H1 (cell line): ENCODE results near the gene KCND1. TPM values are rescaled to one million over a fixed set of nuclear protein-coding genes. Genes with fewer than 3 reads are reported as not detected.

Experiments
- CTCF ChIA-PET: fragments of 300-600 bp; sonication (Branson Sonifier 250); formaldehyde crosslinking; loops from one replicate; lab custom pipeline; 2021; ENCODE audit not compliant: partially characterized antibody; lab: Charles Lee
- POLR2A ChIA-PET: fragments of 300-600 bp; sonication (Branson Sonifier 250); formaldehyde crosslinking; loops from one replicate; lab custom pipeline; 2021; ENCODE audit warnings: inconsistent platforms; ENCODE audit not compliant: partially characterized antibody; lab: Charles Lee
- DNase-seq, 2 experiments: peaks; one replicate each; pipeline versions ENCODE4 v3.0.0 to v3.0.0-alpha.2; 2010 to 2022; ENCODE audit warnings: low spot score in 2 of 2, low read depth in 1 of 2, mixed read lengths in 1 of 2
- FAIRE-seq: peaks from 2 replicates; lab custom pipeline; 2011; peaks lifted over from hg19 to GRCh38; lab: Jason Lieb, UNC
- H2AFZ ChIP-seq: 2 replicates; pipeline ENCODE4 v1.8.1; 2012; ENCODE audit warnings: low read length, inconsistent platforms
- H2AK5ac ChIP-seq: 2 replicates; pipeline ENCODE4 v1.6.1; 2013; ENCODE audit warnings: low read depth, low read length
- H2BK120ac ChIP-seq: replicated peaks from 2 replicates; pipeline ENCODE3; 2013; ENCODE audit warnings: low read depth, low read length, inconsistent platforms
- H2BK12ac ChIP-seq: 2 replicates; pipeline ENCODE4 v1.6.1; 2013; ENCODE audit warnings: low read depth, low read length
- H2BK15ac ChIP-seq: 2 replicates; pipeline ENCODE4 v1.6.1; 2013; ENCODE audit warnings: low read length
- H2BK20ac ChIP-seq: 2 replicates; pipeline ENCODE4 v1.6.1; 2013; ENCODE audit warnings: low read length
- H2BK5ac ChIP-seq: 2 replicates; pipeline ENCODE4 v1.6.1; 2013; ENCODE audit warnings: low read depth, low read length
- H3K14ac ChIP-seq: 2 replicates; pipeline ENCODE4 v1.6.1; 2013; ENCODE audit warnings: inconsistent platforms; ENCODE audit not compliant: insufficient read length
- H3K18ac ChIP-seq: 2 replicates; pipeline ENCODE4 v1.6.1; 2013; ENCODE audit warnings: low read length; ENCODE audit errors: extremely low read depth
- H3K23ac ChIP-seq: 2 replicates; pipeline ENCODE4 v1.6.1; 2013; ENCODE audit warnings: inconsistent platforms; ENCODE audit not compliant: insufficient read length
- H3K23me2 ChIP-seq: 2 replicates; pipeline ENCODE4 v1.6.1; 2013; ENCODE audit warnings: low read depth, low read length
- H3K27ac ChIP-seq: 2 replicates; pipeline ENCODE4 v1.6.1; 2011; ENCODE audit warnings: low read depth, low read length, inconsistent platforms
- H3K27me3 ChIP-seq, 4 experiments: replicated peaks in 1 of 4; 1 replicate in 1 of 4; 2 replicates in 3 of 4; pipeline versions ENCODE4 v1.6.1 to v1.8.1; 2011 to 2013; ENCODE audit warnings: low read length in 3 of 4, mild to moderate bottlenecking in 3 of 4, inconsistent platforms in 2 of 4, mixed read lengths in 2 of 4, moderate library complexity in 1 of 4; ENCODE audit not compliant: control insufficient read depth in 3 of 4, insufficient read depth in 3 of 4; ENCODE audit errors: extremely low read depth in 1 of 4
- H3K36me3 ChIP-seq, 4 experiments: 2 replicates each; pipeline versions ENCODE4 v1.6.1 to v1.8.1; 2011 to 2013; ENCODE audit warnings: mild to moderate bottlenecking in 4 of 4, low read length in 3 of 4, moderate library complexity in 2 of 4, control low read depth in 1 of 4, inconsistent platforms in 1 of 4; ENCODE audit not compliant: insufficient read depth in 4 of 4, control insufficient read depth in 2 of 4
- H3K4ac ChIP-seq: replicated peaks from 2 replicates; pipeline ENCODE3; 2013; ENCODE audit warnings: low read length, low read depth, mixed read lengths, inconsistent platforms; ENCODE audit not compliant: insufficient read length
- H3K4me1 ChIP-seq, 4 experiments: replicated peaks in 1 of 4; 1 replicate in 1 of 4; 2 replicates in 3 of 4; pipeline versions ENCODE4 v1.6.1 to v1.8.1; 2011 to 2013; ENCODE audit warnings: low read length in 3 of 4, inconsistent platforms in 2 of 4, mixed read lengths in 1 of 4; ENCODE audit not compliant: insufficient read depth in 4 of 4, control insufficient read depth in 3 of 4
- H3K4me2 ChIP-seq, 2 experiments: 2 replicates each; pipeline versions ENCODE4 v1.6.1 to v1.8.1; 2011 to 2013; ENCODE audit warnings: low read depth in 2 of 2, low read length in 2 of 2, control low read depth in 1 of 2, inconsistent platforms in 1 of 2, mild to moderate bottlenecking in 1 of 2; ENCODE audit not compliant: insufficient read depth in 1 of 2
- H3K4me3 ChIP-seq, 4 experiments: fragments of 200-600, 300-600 bp in 1 of 4; sonication (generic), shearing (Covaris generic), sonication (Bioruptor Twin) in 1 of 4; 2 replicates each; pipeline versions ENCODE4 v1.5.1 to v1.8.1; 2011 to 2016; ENCODE audit warnings: low read length in 4 of 4, low read depth in 3 of 4, control low read depth in 2 of 4, inconsistent platforms in 2 of 4, mild to moderate bottlenecking in 2 of 4, mixed read lengths in 1 of 4, moderate library complexity in 1 of 4; ENCODE audit not compliant: insufficient read depth in 2 of 4; ENCODE audit errors: extremely low read depth in 1 of 4
- H3K56ac ChIP-seq: replicated peaks from 2 replicates; pipeline ENCODE3; 2013; ENCODE audit warnings: low read depth, mild to moderate bottlenecking, mixed read lengths, low read length, inconsistent platforms; ENCODE audit not compliant: insufficient read length
- H3K79me1 ChIP-seq: 2 replicates; pipeline ENCODE4 v1.6.1; 2013; ENCODE audit warnings: low read depth, low read length, control low read depth
- H3K79me2 ChIP-seq, 2 experiments: 2 replicates each; pipeline versions ENCODE4 v1.6.1 to v1.8.1; 2012 to 2013; ENCODE audit warnings: low read length in 2 of 2, mild to moderate bottlenecking in 2 of 2, inconsistent platforms in 1 of 2; ENCODE audit not compliant: insufficient read depth in 2 of 2, control insufficient read depth in 1 of 2
- H3K9ac ChIP-seq, 4 experiments: replicated peaks in 1 of 4; 1 replicate in 1 of 4; 2 replicates in 3 of 4; pipeline versions ENCODE4 v1.6.1 to v1.8.1; 2011 to 2013; ENCODE audit warnings: low read depth in 3 of 4, low read length in 3 of 4, control low read depth in 2 of 4, mild to moderate bottlenecking in 2 of 4, moderate library complexity in 2 of 4, inconsistent platforms in 1 of 4; ENCODE audit errors: extremely low read depth in 1 of 4
- H3K9me3 ChIP-seq, 2 experiments: 2 replicates each; pipeline versions ENCODE4 v1.6.1 to v1.8.1; 2012 to 2013; ENCODE audit warnings: mild to moderate bottlenecking in 2 of 2, moderate library complexity in 2 of 2, control low read depth in 1 of 2, inconsistent platforms in 1 of 2, low read depth in 1 of 2, low read length in 1 of 2, mixed read lengths in 1 of 2; ENCODE audit not compliant: insufficient read depth in 2 of 2
- H4K20me1 ChIP-seq, 2 experiments: replicated peaks in 1 of 2; 2 replicates each; pipeline versions ENCODE3 to v1.8.1; 2011 to 2013; ENCODE audit warnings: inconsistent platforms in 2 of 2, low read length in 2 of 2, mild to moderate bottlenecking in 1 of 2; ENCODE audit not compliant: insufficient read depth in 2 of 2, control insufficient read depth in 1 of 2
- H4K5ac ChIP-seq: 2 replicates; pipeline ENCODE4 v1.6.1; 2013; ENCODE audit warnings: low read length, low read depth, mixed read lengths, inconsistent platforms; ENCODE audit not compliant: insufficient read length
- H4K8ac ChIP-seq: 2 replicates; pipeline ENCODE4 v1.8.0; 2013; ENCODE audit warnings: mild to moderate bottlenecking, moderate library complexity, low read length, inconsistent platforms; ENCODE audit not compliant: insufficient read depth; ENCODE audit errors: extremely low read depth
- H4K91ac ChIP-seq: replicated peaks from 2 replicates; pipeline ENCODE3; 2013; ENCODE audit warnings: low read length, mixed read lengths, inconsistent platforms; ENCODE audit not compliant: insufficient read length
- BACH1 ChIP-seq: IDR thresholded peaks from 2 replicates; pipeline ENCODE4 v1.6.1; 2012; ENCODE audit warnings: low read length, improper control_type of control experiment
- KDM5A ChIP-seq: fragments of 200-600 bp; IDR thresholded peaks from 2 replicates; pipeline ENCODE4 v1.7.1; 2012; ENCODE audit warnings: mild to moderate bottlenecking, low read length, inconsistent platforms, mixed read lengths
- SIRT6 ChIP-seq: IDR thresholded peaks from one replicate; pipeline ENCODE4 v1.7.1; 2012; ENCODE audit warnings: low read length, inconsistent platforms
- WGBS, 2 experiments: shearing (Covaris generic) in 1 of 2; methylation state at CpG; one replicate each; pipeline versions ENCODE4 v1.1.6 to v1.1.7; 2013 to 2015; ENCODE audit warnings: low lambda C conversion rate in 2 of 2, mixed read lengths in 2 of 2, inconsistent platforms in 1 of 2, low coverage in 1 of 2, missing lambda C conversion rate in 1 of 2; ENCODE audit not compliant: insufficient replicate concordance in 2 of 2, insufficient coverage in 1 of 2, insufficient read length in 1 of 2; ENCODE audit errors: extremely low coverage in 1 of 2, missing lambda C conversion rate in 1 of 2; 5-methylcytosine and 5-hydroxymethylcytosine counted together
- polyA plus RNA-seq, 7 experiments: library from polyadenylated mRNA; depleted of rRNA in 3 of 7; stranded (reverse) in 5 of 7; unstranded in 2 of 7; fragments of >200 nt in 5 of 7; fragments of 200-250 nt in 2 of 7; gene quantifications; 1 replicate in 5 of 7; 2 replicates in 1 of 7; 4 replicates in 1 of 7; pipeline versions ENCODE4 v1.2.1 to v1.2.3, GENCODE V29; 2011 to 2013; ENCODE audit warnings: missing spikeins in 2 of 7, mixed read lengths in 2 of 7
- total RNA-seq: library from RNA; stranded (reverse); fragmentation: NEBNext Ultra II Directional; extraction: Animal tissue kit (Norgen Biotek cat#: 25700); gene quantifications from 2 replicates; pipeline ENCODE4 v1.2.1, GENCODE V29; 2021

The KCND1 gene
- total and polyA plus RNA-seq, 2 of the 8 experiments (the other 6 are each of a cell fraction or from before 2014, with no cell fraction given): 3.1 to 6.8 TPM

DNA sequence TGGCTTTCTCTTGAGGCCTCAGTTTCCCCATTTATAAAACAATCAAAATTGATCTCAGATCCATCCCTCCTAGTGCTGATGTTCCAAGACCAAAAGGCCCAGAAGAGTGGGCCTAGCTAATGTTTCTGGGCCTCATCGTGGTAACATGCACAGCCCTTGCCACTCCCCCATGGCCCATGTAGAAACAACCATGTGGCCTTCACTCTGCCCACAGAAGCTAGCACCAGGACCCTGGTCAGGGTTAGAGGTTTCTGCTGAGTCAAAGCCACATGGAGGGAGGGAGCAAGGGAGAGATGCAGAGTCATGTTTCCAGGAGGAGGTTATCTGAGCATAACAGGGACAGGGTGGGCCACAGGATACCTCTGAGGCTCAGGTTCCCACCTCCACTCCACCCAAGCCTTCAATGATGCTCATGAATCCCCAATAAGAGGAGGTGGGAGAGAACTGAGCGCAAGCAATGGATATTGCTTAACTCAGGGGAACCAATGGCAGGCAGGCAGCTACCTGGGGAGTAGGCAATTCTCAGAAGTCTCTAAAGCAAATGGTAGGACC, 31.2 kb downstream of the KCND1 start:
- no peak overlapping the region for H2BK5ac ChIP-seq
- peaks cover 0 to 12% (median 3%) of the 10 kb centered on the region in 4 experiments; a peak in 6 of 7 replicates for H3K4me1 ChIP-seq
- no peak overlapping the region for H4K5ac ChIP-seq
- no peak overlapping the region for H3K4ac ChIP-seq
- no peak overlapping the region for H3K4me2 ChIP-seq
- no peak for FAIRE-seq
- H2BK15ac ChIP-seq: no peak overlapping the region
- no peaks in the 10 kb centered on the region for H3K79me1 ChIP-seq
- H3K9ac ChIP-seq: no peak overlapping the region
- no peak overlapping the region for H3K14ac ChIP-seq
- H4K20me1 ChIP-seq: peaks cover 0 to 4% of the 10 kb centered on the region in 2 experiments
- H3K79me2 ChIP-seq: peaks cover 0 to 70% of the 10 kb centered on the region in 2 experiments; a peak in 2 of 4 replicates
- H3K23me2 ChIP-seq: no peaks in the 10 kb centered on the region; the same call in 1 of the 2 replicates
- no peak overlapping the region for H3K18ac ChIP-seq
- no peak overlapping the region for H4K8ac ChIP-seq
- H3K27ac ChIP-seq: no peak overlapping the region
- no peak overlapping the region for H2AK5ac ChIP-seq
- H4K91ac ChIP-seq: no peak overlapping the region
- H3K27me3 ChIP-seq: no peaks in the 10 kb centered on the region
- no peak for DNase-seq
- no peak overlapping the region for H2BK120ac ChIP-seq
- no peak overlapping the region for H3K23ac ChIP-seq
- no peak overlapping the region for H3K4me3 ChIP-seq
- POLR2A ChIA-PET: interaction anchor here (1.4 to 21.5 kb wide), 2 partner anchors 25 to 42 kb away, joined by 6 to 572 read pairs; partner anchors contain the start of genes PIM2, PQBP1, SLC35A2 and TIMM17B
- H3K36me3 ChIP-seq: peaks cover 0 to 6% (median 0%) of the 10 kb centered on the region in 4 experiments; a peak in 4 of 8 replicates
- no peak overlapping the region for H2AFZ ChIP-seq
- no peak overlapping the region for H2BK12ac ChIP-seq
- H2BK20ac ChIP-seq: no peak overlapping the region
- H3K9me3 ChIP-seq: no peaks in the 10 kb centered on the region
- 100% methylated on average over 1 of the region's 2 CpGs; no CpG with 5 or more reads in 1 of the 2 experiments for WGBS, 2 experiments
- peak; percentile 75; the same call in 1 of the 2 replicates for TF ChIP-seq BACH1
- TF ChIP-seq KDM5A: no peak
- TF ChIP-seq SIRT6: no peak
- TF ChIP-seq, all 59 proteins: peak for 1
- CTCF ChIA-PET: interaction anchor here (0.6 to 2.9 kb wide), 6 partner anchors 8 to 264 kb away, joined by 3 to 13 read pairs (median 4); no protein-coding TSS in a partner anchor
- no peak overlapping the region for H3K56ac ChIP-seq
